Measurements from ENCODE around the gene ABHD3. TPM values are rescaled to one million over a fixed set of nuclear protein-coding genes. Genes with fewer than 3 reads are reported as not detected.

The ABHD3 gene
- total and polyA plus RNA-seq, 2 of the 8 experiments (the other 6 are each of a cell fraction or from before 2014, with no cell fraction given), result 8.4 to 12.1 TPM

DNA sequence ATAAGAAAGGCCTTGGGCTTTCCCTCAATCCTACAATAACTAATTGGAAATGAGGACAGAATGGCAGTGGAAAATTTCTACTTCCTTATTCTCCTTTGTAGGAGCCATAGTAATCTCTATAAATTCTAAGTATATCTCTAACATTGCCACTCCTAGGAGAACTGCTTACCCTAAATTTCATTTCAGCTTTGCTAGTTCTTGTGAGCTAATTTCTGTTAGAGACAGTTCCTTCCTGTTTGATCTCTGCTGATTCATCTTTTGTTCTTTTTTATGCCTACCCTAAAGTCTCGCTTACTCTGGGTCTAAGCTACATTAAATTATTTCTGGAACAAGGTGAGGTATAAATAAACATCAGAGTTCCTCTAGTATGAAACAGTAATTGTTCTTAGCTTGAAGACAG lies 25.7 kb downstream of the ABHD3 start:
- ChIA-PET CTCF (ENCODE audit: partially characterized antibody) (no interaction called here), POLR2A (ENCODE audit: partially characterized antibody) (interaction anchor here (1.4 kb wide), 1 partner anchor 17 kb away, joined by 3 read pairs; no protein-coding TSS in a partner anchor)
- no peak overlapping the region for H3K9ac ChIP-seq (replicated peaks in 1 of 4; ENCODE audit: extremely low read depth in 1 of 4, low read depth in 3 of 4, low read length in 3 of 4)
- H3K4ac ChIP-seq (replicated peaks; ENCODE audit: insufficient read length, low read depth, low read length), result no peak overlapping the region
- no peak overlapping the region for H3K56ac ChIP-seq (replicated peaks; ENCODE audit: insufficient read length, low read depth, low read length)
- no peak overlapping the region for H2AFZ ChIP-seq (ENCODE audit: low read length)
- H3K27me3 ChIP-seq (replicated peaks in 1 of 4; ENCODE audit: control insufficient read depth in 3 of 4, extremely low read depth in 1 of 4, insufficient read depth in 3 of 4, low read length in 3 of 4), result no peaks in the 10 kb centered on the region
- no peak overlapping the region for H2BK12ac ChIP-seq (ENCODE audit: low read depth, low read length)
- no peak overlapping the region for H3K23ac ChIP-seq (ENCODE audit: insufficient read length)
- H3K14ac ChIP-seq (ENCODE audit: insufficient read length), result no peak overlapping the region
- WGBS, 2 experiments (ENCODE audit: extremely low coverage in 1 of 2, insufficient coverage in 1 of 2, insufficient read length in 1 of 2, insufficient replicate concordance in 2 of 2, low coverage in 1 of 2, low lambda C conversion rate in 2 of 2, missing lambda C conversion rate in 1 of 2), result 100% methylated on average over 1 of the region's 1 CpG; no CpG with 5 or more reads in 1 of the 2 experiments
- no peak overlapping the region for H3K27ac ChIP-seq (ENCODE audit: low read depth, low read length)
- no peaks in the 10 kb centered on the region for H3K36me3 ChIP-seq (ENCODE audit: control insufficient read depth in 2 of 4, insufficient read depth in 4 of 4, low read length in 3 of 4)
- no peak overlapping the region for H3K4me3 ChIP-seq (ENCODE audit: extremely low read depth in 1 of 4, insufficient read depth in 2 of 4, low read depth in 3 of 4, low read length in 4 of 4)
- H4K8ac ChIP-seq (ENCODE audit: extremely low read depth, insufficient read depth, low read length), result no peak overlapping the region
- no peak overlapping the region for H2BK20ac ChIP-seq (ENCODE audit: low read length)
- H4K20me1 ChIP-seq (replicated peaks in 1 of 2; ENCODE audit: control insufficient read depth in 1 of 2, insufficient read depth in 2 of 2, low read length in 2 of 2), result peaks cover 0 to 2% of the 10 kb centered on the region in 2 experiments
- FAIRE-seq (no peak), DNase-seq (ENCODE audit: low read depth in 1 of 2, low spot score in 2 of 2) (no peak)
- H3K18ac ChIP-seq (ENCODE audit: extremely low read depth, low read length), result no peak overlapping the region
- no peaks in the 10 kb centered on the region for H3K79me1 ChIP-seq (ENCODE audit: low read depth, low read length)
- no peak overlapping the region for H4K91ac ChIP-seq (replicated peaks; ENCODE audit: insufficient read length, low read length)
- no peaks in the 10 kb centered on the region for H3K9me3 ChIP-seq (ENCODE audit: insufficient read depth in 2 of 2, low read depth in 1 of 2, low read length in 1 of 2)
- H2BK5ac ChIP-seq (ENCODE audit: low read depth, low read length), result no peak overlapping the region
- no peak overlapping the region for H2BK15ac ChIP-seq (ENCODE audit: low read length)
- H4K5ac ChIP-seq (ENCODE audit: insufficient read length, low read depth, low read length), result no peak overlapping the region
- no peak overlapping the region for H2AK5ac ChIP-seq (ENCODE audit: low read depth, low read length)
- no peak overlapping the region for H2BK120ac ChIP-seq (replicated peaks; ENCODE audit: low read depth, low read length)
- no peak overlapping the region for H3K4me2 ChIP-seq (ENCODE audit: insufficient read depth in 1 of 2, low read depth in 2 of 2, low read length in 2 of 2)
- peaks cover 0 to 4% (median 2%) of the 10 kb centered on the region in 4 experiments; a peak in 2 of 7 replicates for H3K4me1 ChIP-seq (replicated peaks in 1 of 4; ENCODE audit: control insufficient read depth in 3 of 4, insufficient read depth in 4 of 4, low read length in 3 of 4)
- no peaks in the 10 kb centered on the region for H3K79me2 ChIP-seq (ENCODE audit: control insufficient read depth in 1 of 2, insufficient read depth in 2 of 2, low read length in 2 of 2)
- no peaks in the 10 kb centered on the region for H3K23me2 ChIP-seq (ENCODE audit: low read depth, low read length)
- no peak for TF ChIP-seq HDAC2 (IDR thresholded peaks at IDR 0.05; ENCODE audit: borderline replicate concordance in 1 of 2, low read depth in 2 of 2, low read length in 2 of 2)
- no peak for TF ChIP-seq ASH2L (IDR thresholded peaks at IDR 0.05; ENCODE audit: low read length)
- no peak for TF ChIP-seq SAP30 (IDR thresholded peaks at IDR 0.05; ENCODE audit: insufficient read depth, insufficient replicate concordance, low read length)
- no peak for TF ChIP-seq NANOG (IDR thresholded peaks at IDR 0.05; ENCODE audit: insufficient read depth, low read depth, low read length, poor library complexity, severe bottlenecking)
- TF ChIP-seq JUND (IDR thresholded peaks at IDR 0.05; ENCODE audit: low read length), result no peak
- TF ChIP-seq RXRA (IDR thresholded peaks at IDR 0.05; ENCODE audit: insufficient read depth, low read depth, low read length), result no peak
- no peak for TF ChIP-seq GABPA (IDR thresholded peaks at IDR 0.05; ENCODE audit: borderline replicate concordance, insufficient read depth, low read length)
- TF ChIP-seq EZH2 (IDR thresholded peaks at IDR 0.05; ENCODE audit: low read depth, low read length, severe bottlenecking), result no peak
- no peak for TF ChIP-seq BRCA1 (IDR thresholded peaks at IDR 0.05; ENCODE audit: low read depth, low read length)
- no peak for TF ChIP-seq NRF1 (IDR thresholded peaks at IDR 0.05; ENCODE audit: low read depth, low read length)
- TF ChIP-seq SIN3A (conservative IDR thresholded peaks at IDR 0.05 in 1 of 2, IDR thresholded peaks at IDR 0.05 in 1 of 2; ENCODE audit: low read depth in 1 of 2, low read length in 2 of 2), result no peak
- TF ChIP-seq POLR2AphosphoS5 (IDR thresholded peaks at IDR 0.05; ENCODE audit: low read depth, low read length), result no peak
- TF ChIP-seq KDM4A (IDR thresholded peaks at IDR 0.05; ENCODE audit: low read depth, low read length, severe bottlenecking), result no peak
- no peak for TF ChIP-seq MAFK (IDR thresholded peaks at IDR 0.05; ENCODE audit: low read depth, low read length)

Measured in H1 (cell line).